HG02610 (cell line): ENCODE results near the gene PBX4.

ENCODE experiments used
- ATAC-seq: cut with Tn5 transposase; IDR thresholded peaks from one replicate; pipeline ENCODE4 v1.9.1; 2021; ENCODE audit warnings: mild to moderate bottlenecking, moderate library complexity; ENCODE audit not compliant: unreplicated experiment

PBX4 gene

GRCh38 chr19:19527674-19528625 is 90.5 kb downstream of the PBX4 start:
- ATAC-seq: no peak

- no peak for ATAC-seq
These were observed 91.2 kb downstream of the PBX4 start for GRCh38 chr19:19527371-19527656.

GRCh38 chr19:19526581-19527370 is 91.7 kb downstream of the PBX4 start:
- ATAC-seq: no peak

- no peak for ATAC-seq
These were observed 92.7 kb downstream of the PBX4 start for GRCh38 chr19:19525611-19526380.

DNA sequence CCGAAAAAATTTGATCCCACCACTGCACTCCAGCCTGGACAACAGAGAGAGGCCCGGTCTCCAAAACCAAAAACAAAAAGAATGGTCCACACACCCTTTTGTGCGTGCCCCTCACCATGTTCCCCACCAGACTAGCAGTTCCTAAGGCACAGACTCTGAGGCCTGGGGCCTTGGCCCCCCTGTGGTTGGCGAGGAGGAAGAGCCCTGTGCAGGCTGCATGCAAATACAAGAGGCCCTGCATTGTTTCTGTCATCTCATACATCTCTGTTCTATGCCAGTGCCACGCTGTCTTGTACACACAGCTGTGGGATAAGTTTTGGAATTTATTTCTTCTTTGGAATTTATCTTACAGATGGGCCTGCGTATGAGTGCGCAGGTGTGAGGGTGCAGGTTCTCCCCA is 94.4 kb downstream of the PBX4 start:
- no peak for ATAC-seq

DNA sequence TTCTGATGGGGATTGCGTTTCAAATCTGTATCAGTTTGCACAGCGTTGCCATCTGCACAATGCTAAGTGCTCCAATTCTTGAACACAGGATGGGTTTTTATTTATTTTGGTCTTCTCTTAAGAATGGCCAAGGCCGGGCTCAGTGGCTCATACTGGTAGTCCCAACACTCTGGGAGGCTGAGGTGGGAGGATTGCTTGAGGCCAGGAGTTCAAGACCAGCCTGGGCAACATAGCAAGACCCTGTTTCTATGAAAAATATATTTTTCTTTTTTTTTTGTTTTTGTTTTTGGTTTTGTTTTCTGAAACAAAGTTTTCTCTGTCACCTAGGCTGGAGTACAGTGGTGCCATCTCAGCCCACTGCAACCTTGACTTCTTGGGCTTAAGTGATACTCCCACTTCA is 95.3 kb downstream of the PBX4 start:
- ATAC-seq: no peak

GRCh38 chr19:19520989-19521388 is 97.5 kb downstream of the PBX4 start:
- no peak for ATAC-seq

DNA sequence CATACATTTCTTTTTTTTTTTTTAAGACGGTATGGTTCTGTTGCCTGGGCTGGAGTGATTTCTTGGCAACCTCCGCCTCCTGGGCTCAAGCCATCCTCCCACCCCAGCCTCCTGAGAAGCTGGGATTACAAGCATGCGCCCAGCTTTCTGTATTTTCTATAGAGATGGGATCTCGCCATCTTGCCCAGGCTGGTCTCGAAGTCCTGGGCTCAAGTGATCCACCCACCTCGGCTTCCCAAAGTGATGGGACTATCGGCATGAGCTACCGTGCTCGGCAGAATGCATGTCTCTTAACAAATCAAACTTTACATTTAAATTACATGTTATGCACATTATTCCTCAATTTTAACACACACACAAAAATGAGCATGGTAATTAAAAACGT is 101.3 kb downstream of the PBX4 start:
- no peak for ATAC-seq

GRCh38 chr19:19515642-19516519 is 102.6 kb downstream of the PBX4 start, which contains the start of gene NDUFA13:
Gene NDUFA13 (plus strand): TSS chr19:19516225. CDS start chr19:19516239, 14 bp downstream.
- ATAC-seq: peak; percentile 82

- ATAC-seq: no peak
These were observed 103.4 kb downstream of the PBX4 start, which contains the start of gene TSSK6 for GRCh38 chr19:19514881-19515641. Gene TSSK6 (minus strand): TSS chr19:19515548. CDS start chr19:19515427, 121 bp downstream.

DNA sequence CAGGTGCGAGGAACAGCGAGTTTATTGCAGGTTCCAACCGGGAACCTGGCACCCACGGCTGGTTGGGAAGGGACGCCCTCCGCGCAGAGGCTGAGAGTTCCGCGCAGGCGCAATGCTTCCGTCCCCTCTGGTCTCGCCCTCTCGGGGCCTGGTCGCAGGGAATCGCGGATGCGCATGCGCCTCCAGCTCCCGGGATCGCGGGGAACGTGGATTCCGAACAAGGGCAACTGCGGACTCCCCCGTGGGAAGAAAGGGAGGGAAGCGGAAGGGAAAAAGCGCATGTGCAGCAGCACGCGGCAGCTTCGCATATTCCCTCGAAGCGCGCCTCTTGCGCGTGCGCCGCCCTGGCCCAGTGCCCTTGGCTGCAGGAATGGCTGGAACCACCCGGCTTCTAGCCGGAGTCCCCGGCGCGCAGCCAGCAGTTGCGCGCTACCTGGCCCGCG is 104.3 kb downstream of the PBX4 start:
- no peak for ATAC-seq

- ATAC-seq: no peak
These were observed 104.8 kb downstream of the PBX4 start for GRCh38 chr19:19513682-19514081.
